ENCODE results near the gene ZNF672.
A peak's percentile ranks its signal among the peaks of the same experiment; 100 is the strongest.
"Not testable (repeated sequence)": the region's sequence is repeated elsewhere in the genome, so short reads cannot be mapped to it uniquely, and the experiment has no call there.

The ZNF672 gene

DNA sequence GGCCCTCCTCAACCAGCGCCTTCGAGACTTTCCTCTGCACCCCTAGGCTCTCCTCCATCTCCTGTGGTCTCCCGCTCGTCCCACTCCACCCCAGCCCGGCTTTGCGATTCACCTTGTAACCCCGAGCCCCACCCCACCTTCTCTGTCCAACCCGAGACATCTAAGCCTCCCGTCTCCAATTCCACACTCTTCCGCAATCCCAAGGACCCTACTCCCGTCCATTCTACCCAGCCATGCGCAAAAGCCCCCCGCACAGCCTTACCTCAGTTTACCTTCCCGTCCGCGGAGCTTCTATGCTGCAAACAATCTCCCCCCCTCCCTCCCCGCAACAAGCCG lies 12.5 kb upstream of the ZNF672 start:
- Histone ChIP-seq H3K4me3 (peak overlapping the region; percentile 95), H3K27ac (peak overlapping the region; percentile 90 to 92)
- no peak for DNase-seq (ENCODE audit: low spot score)
- TF ChIP-seq, protein P1, sequence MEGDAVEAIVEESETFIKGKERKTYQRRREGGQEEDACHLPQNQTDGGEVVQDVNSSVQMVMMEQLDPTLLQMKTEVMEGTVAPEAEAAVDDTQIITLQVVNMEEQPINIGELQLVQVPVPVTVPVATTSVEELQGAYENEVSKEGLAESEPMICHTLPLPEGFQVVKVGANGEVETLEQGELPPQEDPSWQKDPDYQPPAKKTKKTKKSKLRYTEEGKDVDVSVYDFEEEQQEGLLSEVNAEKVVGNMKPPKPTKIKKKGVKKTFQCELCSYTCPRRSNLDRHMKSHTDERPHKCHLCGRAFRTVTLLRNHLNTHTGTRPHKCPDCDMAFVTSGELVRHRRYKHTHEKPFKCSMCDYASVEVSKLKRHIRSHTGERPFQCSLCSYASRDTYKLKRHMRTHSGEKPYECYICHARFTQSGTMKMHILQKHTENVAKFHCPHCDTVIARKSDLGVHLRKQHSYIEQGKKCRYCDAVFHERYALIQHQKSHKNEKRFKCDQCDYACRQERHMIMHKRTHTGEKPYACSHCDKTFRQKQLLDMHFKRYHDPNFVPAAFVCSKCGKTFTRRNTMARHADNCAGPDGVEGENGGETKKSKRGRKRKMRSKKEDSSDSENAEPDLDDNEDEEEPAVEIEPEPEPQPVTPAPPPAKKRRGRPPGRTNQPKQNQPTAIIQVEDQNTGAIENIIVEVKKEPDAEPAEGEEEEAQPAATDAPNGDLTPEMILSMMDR (IDR thresholded peaks at IDR 0.05): no peak

DNA sequence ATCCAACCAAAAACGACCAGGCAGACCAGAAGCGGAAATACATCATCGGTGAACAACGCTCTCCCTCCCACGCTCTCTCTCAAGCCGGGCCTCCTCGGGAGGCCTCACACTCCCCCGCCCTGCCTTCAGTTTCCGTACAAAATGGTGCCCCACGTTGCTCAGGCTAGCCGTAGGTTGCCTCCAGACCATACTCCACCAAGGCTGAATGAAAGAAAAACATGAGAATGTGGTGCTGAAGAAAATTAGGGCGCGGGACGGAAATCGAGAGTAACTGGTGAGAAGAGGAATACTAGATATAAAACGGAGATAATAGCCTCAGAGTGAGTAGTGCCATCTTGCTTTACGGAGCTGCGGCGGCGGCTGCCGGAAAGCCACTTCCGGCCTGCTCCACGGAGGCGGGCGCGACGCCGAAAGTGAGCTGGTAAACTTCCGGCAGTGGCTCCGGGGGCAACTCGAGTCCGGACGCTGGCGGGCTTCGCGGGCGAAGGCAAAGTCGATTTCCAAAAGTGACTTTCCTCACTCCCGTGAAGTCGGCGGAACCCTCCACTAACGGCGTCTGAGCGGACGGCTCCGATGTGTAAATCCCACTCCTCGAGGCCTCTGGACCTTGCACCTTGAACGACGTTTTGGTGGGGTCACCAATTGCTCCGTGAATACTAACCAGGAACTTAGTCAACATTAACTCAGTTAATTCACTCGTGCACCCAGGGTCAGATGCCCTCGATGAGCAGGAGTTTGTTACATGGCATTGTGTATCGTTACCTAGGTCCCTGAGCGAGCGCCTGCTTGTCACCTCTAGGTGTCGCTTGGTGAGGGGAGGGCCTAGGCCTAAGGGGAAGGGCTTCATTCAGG lies 11.9 kb upstream of the ZNF672 start, which contains the start of gene SH3BP5L:
SH3BP5L (minus strand) TSS at position 7 of the 852 bp plus-strand sequence. CDS start 980 bp downstream, outside the sequence.
- Histone ChIP-seq H3K27ac (peak within 1 kb of the TSS; percentile 90 to 92), H3K4me3 (peak within 1 kb of the TSS; percentile 95)
- DNase-seq (ENCODE audit: low spot score): peak; percentile 95
- TF ChIP-seq, protein P1 (IDR thresholded peaks at IDR 0.05): no peak

DNA sequence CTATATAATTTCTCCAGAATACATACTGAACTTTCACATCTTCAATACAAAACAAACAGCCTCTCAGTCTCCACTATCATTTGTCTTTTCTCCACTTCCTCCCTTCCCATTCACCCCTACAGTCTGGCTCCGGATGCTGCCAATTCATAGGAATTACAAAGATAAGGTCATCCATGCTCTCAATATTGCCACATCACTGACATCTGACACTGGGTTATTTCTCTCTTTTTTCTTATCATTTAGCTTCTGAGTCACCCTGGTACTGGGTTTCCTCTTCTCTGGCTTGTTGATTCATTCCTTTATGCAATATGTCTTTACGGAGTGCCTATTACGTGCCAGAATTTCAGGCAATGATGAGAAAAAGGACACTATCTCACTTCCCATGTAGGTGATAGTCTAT lies 9.2 kb upstream of the ZNF672 start:
- TF ChIP-seq, protein P1 (IDR thresholded peaks at IDR 0.05): no peak
- no peak overlapping the region for H3K4me3 ChIP-seq
- no peak overlapping the region for H3K27ac ChIP-seq
- no peak for DNase-seq (ENCODE audit: low spot score)

DNA sequence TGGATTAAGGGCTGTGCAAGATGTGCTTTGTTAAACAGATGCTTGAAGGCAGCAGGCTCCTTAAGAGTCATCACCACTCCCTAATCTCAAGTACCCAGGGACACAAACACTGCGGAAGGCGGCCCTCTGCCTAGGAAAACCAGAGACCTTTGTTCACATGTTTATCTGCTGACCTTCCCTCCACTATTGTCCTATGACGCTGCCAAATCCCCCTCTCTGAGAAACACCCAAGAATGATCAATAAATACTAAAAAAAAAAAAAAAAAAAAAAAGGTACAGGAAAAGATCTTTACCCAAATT lies 7.4 kb upstream of the ZNF672 start:
- DNase-seq (ENCODE audit: low spot score); H3K4me3 ChIP-seq; H3K27ac ChIP-seq: not testable (repeated sequence)

DNA sequence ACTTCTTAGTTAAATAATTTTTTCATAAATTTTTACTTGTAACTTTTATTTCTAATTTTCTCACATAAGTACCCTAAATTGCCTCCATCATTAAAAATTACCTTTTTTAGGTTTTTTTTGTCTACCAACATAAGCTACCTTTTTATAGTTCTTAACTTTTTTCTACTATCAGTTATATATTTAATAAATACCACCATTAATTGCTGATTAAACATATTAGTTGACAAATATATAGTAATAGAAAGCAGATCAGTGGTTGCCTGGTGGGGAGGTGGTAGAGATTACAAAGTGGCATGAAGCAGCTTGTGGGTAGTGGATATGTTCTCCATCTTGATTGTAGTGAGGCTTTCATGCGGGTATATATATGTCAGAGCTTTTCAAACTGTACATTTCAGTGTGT lies 6.2 kb upstream of the ZNF672 start:
- Histone ChIP-seq H3K4me3 (no peak overlapping the region), H3K27ac (no peak overlapping the region)
- DNase-seq (ENCODE audit: low spot score): no peak
- TF ChIP-seq, protein P1 (IDR thresholded peaks at IDR 0.05): no peak

DNA sequence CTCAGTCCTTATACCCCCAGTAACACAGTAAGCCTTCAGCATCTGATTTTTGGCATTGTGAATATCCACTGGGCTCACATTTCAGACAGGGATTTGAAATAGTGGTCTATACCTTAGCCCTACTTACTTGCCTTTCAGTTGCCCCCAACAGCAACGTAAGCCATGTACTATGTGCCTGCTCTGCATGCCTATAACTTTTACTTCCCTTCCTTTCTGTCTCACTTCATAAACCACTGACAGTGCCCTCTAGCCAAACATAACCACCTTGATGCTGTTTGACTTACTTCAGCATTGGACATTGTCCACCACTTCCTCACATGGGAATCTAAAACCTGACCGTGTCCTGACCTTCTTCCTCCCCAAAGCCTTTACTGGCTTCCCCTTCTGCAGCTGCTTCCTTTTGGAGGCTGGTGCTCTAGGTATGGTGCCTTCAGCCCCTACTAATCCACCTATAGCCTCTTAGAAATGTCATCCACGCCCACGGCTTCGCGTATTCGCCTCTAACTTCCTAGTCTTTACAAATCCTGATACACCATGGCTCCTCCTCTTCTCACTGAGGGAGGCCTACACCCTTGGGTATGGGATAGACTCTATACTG lies 3.6 kb upstream of the ZNF672 start:
- Histone ChIP-seq H3K4me3 (no peak overlapping the region), H3K27ac (no peak overlapping the region)
- TF ChIP-seq, protein P1 (IDR thresholded peaks at IDR 0.05): no peak
- no peak for DNase-seq (ENCODE audit: low spot score)

DNA sequence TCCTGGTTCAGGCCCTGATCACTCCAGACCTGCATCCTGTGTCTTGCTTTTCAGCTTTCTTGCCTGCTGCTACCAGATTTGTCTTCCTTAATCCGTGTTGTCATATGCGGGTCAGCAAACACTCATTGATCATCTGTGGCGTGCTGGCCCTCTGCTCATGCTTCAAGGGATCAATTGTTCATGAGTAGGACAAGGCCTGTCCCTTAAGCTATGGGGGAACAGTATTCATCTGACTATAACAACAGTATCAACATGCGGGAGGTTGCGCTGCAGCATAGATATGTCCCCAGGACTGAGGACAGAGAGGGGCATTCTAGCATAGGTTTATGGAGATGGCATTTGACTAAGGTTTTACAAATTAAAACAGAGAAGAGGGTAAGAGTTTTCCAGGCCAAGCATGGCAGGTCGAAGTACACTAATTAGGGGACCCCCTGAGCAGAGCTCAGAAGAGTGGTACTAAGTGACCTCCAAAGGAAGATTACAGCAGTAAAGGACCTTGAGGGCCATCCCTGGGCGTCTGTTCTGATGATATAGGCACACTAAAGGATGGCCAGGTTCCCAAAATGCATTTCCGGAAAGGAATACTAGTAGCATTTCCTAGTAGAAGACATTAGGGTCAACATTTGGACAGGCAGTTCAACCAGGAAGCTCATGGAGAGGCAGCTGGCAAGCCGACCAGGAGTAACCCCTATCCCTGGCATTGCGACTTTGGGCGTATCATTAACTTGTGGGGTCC lies 811 bp upstream of the ZNF672 start:
- Histone ChIP-seq H3K27ac (peak overlapping the region; percentile 100), H3K4me3 (peak overlapping the region; percentile 100)
- TF ChIP-seq, protein P1 (IDR thresholded peaks at IDR 0.05): no peak
- peak; percentile 61 for DNase-seq (ENCODE audit: low spot score)
